GM21390 (cell line): ENCODE measurements around the gene FDCSP.
"Not testable (repeated sequence)": the region's sequence is repeated elsewhere in the genome, so short reads cannot be mapped to it uniquely, and the experiment has no call there.

ENCODE experiments used
- ATAC-seq: cut with Tn5 transposase; IDR thresholded peaks from one replicate; pipeline ENCODE4 v1.9.1; 2021; ENCODE audit not compliant: unreplicated experiment

FDCSP gene

GRCh38 chr4:70239131-70239883 is 13.4 kb downstream of the FDCSP start:
- ATAC-seq, result no peak

- no peak for ATAC-seq
Measured at GRCh38 chr4:70239884-70240591, 14.1 kb downstream of the FDCSP start.

GRCh38 chr4:70242297-70242696 is 16.4 kb downstream of the FDCSP start, which contains the start of gene CSN3:
Gene CSN3 (plus strand): TSS chr4:70242597. CDS start chr4:70244820, 2,223 bp downstream.
- ATAC-seq, result not testable (repeated sequence)

GRCh38 chr4:70243091-70243490 is 17.2 kb downstream of the FDCSP start:
- ATAC-seq, result no peak

DNA sequence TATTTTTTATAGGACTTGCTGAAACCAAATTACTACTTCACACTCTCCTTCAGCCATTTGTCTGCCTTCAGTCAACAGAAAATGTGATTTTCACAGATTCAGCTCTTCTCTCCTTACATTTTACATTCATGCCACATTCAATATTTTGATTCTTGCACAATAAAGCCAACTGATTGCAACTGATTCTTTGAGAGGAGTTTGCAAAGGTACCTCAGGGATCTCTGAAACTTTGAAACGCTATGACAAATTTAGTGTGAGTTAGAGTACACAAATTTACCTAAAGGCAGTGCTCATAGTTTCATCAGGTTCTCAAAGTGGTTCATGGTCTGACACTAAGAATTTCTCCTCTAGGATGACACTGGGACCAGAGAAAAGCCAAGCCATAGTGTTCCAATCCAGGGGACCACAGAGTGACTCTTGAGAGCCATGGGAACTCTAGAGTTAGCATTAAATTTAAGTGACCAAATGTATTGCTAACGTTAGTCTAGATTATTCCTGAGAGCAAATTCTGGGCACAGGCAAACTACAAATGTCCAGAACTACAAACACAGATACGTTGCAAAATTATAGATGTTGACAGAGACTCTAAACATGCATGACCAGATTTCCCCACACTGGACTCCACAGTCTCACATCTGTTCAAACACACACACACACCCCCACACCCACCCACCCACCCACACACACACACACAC is 25.5 kb downstream of the FDCSP start:
- ATAC-seq, result no peak

DNA sequence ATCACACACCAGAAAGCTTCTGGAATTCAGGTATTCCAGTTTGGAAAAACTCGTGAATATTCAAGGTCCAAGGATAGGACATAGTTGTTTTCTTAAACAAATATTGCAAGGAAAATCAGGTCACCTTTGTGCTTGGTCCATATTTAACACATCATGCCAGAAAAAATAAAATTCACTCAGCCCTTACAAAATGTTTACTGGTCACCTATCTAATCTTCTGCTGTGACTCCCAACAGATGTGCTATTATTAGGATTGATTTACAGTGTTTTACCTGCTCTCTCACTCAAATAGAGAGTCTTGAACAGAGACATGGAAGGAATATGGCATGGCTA is 26.0 kb downstream of the FDCSP start:
- no peak for ATAC-seq

DNA sequence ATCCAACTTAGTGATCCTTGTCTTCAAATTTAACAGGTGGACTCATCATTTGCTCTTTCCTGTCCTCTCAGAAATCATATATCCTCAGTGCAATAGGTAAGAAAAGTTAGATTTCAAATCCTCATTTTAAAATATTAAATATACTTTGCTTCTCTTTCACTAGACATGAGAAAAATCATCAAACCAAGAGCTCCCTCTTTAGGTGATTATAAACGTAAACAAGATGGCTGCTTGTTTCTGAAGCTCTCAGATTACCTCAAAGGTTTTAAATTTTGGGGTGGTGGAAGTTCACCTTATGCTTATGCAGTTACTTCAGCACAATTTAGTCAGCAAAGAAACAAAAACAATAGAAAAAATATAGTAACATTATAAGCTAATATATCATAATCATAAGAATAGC is 43.8 kb downstream of the FDCSP start:
- ATAC-seq, result no peak

DNA sequence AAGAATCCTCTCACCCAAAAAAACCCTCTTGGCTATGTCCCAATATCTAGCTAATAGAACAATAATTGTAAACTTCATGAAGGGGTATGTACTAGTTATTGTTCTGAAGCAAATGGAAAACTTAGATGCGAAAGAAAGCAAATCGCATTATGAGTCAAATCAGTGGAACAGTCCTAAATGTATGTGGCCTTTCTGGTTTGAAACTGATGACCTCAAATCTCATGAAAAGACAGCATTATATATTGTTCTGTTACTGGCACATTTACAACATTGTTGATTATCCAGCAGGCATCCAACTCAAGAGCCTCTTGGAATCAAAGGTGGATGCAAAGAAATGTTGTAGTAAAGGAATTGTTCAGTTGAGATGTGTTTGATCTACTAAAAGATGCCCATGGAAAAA is 51.2 kb downstream of the FDCSP start:
- no peak for ATAC-seq

DNA sequence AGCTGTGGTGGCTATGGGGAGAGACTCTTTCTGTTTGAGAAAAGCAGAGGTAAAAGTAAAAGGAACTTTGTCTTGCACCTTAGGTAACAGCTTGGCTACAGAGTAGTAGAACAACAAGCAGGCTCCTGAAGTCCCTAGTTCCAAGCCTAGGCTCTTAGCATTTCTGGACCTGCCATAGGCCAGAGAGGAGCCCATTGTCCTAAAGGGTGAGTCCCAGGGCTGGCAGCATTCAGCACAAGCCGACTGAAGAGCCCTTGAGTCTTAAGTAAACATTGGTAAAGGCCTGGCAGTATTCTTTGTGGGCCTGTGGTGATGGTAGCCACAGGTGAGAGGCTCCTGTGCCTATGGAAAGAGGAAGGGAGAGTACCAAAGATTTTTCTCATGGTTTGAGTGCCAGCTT is 54.6 kb downstream of the FDCSP start:
- ATAC-seq, result no peak
